GM12892 (cell line): ENCODE results near the gene BAIAP2.

Experiments
- POLR2A ChIP-seq: IDR thresholded peaks from 2 replicates; pipeline ENCODE4 v1.6.1; 2011; ENCODE audit warnings: low read depth, low read length, control low read depth
- POLR2AphosphoS5 ChIP-seq: IDR thresholded peaks from 2 replicates; pipeline ENCODE4 v1.6.1; 2011; ENCODE audit warnings: low read depth, low read length, control low read depth

DNA sequence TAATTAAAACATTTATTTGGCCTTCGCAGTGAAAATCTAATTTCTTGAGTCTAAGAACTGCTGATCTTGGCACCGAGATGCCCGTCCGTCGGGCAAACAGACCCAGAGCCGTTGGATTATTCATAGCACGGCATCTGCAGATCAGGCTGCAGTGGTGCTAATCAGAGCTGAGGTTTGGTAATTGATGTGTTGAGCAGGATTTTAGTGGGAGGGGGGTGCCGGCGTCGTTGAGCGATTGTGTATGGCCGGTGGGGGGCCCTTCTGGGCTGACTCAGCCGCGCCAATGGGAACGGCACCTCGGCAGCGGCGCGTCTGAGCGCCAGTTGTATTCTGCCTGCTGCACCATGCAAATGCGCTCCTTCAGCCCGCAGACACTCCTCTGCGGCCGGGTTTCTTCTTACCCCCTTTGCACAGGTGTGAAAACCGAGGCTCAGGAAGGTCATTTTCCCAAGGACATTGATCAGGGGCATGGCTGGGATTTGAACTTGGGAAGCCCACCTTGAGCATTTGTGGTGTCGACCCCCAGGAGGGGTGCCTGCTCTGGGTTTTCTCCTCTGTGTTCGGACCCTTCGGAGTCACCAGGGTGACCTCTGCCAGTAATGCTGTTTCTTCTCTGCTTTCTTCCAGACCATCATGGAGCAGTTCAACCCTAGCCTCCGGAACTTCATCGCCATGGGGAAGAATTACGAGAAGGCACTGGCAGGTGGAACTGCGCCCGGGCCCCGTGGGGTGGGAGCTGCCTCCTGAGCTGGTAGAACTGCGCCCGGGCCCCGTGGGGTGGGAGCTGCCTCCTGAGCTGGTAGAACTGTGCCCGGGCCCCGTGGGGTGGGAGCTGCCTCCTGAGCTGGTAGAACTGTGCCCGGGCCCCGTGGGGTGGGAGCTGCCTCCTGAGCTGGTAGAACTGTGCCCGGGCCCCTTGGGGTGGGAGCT, 18.4 kb downstream of the BAIAP2 start:
- TF ChIP-seq POLR2AphosphoS5 (no peak), POLR2A (no peak)
